ENCODE data around the gene RBM6.
"Not testable (repeated sequence)": the region's sequence is repeated elsewhere in the genome, so short reads cannot be mapped to it uniquely, and the experiment has no call there.

RBM6 gene

DNA sequence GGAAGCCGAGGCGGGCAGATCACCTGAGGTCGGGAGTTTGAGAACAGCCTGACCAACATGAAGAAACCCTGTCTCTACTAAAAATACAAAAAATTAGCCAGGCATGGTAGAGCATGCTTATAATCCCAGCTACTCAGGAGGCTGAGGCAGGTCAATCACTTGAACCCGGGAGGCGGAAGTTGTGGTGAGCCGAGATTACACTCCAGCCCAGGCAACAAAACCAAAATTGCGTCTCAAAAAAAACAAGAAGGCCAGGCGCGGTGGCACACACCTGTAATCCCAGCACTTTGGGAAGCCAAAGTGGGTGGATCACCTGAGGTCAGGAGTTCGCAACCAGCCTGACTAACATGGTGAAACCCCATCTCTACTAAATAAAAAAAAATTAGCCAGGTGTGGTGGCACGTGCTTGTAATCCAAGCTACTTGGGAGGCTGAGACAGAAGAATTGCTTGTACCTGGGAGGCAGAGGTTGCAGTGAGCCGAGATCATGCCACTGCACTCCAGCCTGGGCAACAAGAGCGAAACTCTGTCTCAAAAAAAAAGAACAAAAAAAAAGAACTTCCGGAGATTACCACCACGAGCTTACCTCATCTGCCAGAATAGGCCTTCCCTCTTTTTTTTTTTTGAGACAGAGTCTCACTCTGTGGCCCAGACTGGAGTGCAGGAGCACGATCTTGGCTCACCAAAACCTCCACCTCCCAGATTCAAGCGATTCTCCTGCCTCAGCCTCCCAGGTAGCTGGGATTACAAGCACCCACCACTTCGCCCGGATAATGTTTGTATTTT lies 22.0 kb upstream of the RBM6 start:
- not testable (repeated sequence) for FAIRE-seq

DNA sequence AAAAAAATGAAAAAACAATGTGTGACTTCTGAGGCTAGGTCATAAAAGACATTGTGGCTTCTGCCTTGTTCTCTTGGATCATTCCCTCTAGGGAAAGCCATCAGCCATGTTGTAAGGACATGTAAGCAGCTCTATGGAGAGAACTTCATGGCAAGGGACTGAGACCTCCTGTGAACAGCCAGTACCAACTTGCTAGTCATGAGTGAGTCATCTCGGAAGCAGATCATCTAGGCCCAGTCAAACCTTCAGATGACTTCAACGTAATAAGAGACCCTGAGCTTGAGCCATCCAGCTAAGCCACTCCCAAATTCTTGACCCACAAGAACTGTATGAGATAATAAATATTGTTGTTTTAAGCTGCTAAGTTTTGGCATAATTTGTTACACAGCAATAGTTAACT lies 15.3 kb upstream of the RBM6 start:
- no peak for FAIRE-seq

DNA sequence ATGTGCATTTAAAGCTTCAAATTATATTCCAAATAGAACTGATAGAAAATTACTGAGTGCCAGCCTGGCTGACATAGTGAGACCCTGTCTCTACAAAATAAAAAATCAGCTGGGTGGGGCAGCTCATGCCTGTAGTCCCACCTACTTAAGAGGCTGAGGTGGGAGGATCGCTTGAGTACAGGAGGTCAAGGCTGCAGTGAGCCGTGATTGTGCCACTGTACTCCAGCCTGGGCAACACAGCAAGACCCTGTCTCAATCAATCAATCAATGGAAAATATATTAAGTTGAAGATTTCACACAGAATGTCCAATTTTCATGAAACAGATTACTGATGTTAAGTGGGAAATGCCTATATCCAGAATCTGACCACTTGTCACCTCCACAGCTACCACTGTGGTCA lies 14.5 kb upstream of the RBM6 start:
- no peak for FAIRE-seq

DNA sequence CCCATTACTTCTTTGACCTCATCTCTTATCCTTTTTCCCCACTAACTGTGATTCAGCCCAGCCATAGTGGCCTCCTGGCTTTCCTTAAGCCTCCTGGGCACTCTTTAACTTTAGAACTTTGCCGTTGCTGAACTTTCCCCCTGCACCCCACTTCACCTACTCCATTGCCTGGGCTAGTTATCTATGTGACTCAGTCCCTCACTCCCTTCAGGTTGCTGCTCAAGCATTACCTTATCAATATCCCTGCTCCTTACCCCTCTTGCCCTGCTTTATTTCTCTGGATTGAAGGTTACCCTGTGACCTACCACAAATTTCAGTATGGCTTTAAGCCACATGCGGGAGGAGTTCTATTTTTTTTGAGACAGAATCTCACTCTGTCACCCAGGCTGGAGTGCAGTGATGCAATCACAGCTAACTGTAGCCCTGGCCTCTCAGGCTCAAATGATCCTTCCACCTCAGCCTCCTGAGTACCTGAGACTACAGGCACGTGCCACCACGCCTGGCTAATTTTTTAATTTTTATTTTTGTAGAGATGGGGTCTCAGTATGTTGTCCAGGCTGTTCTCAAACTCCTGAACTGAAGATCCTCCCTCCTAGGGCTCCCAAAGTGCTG lies 13.7 kb upstream of the RBM6 start:
- no peak for FAIRE-seq

DNA sequence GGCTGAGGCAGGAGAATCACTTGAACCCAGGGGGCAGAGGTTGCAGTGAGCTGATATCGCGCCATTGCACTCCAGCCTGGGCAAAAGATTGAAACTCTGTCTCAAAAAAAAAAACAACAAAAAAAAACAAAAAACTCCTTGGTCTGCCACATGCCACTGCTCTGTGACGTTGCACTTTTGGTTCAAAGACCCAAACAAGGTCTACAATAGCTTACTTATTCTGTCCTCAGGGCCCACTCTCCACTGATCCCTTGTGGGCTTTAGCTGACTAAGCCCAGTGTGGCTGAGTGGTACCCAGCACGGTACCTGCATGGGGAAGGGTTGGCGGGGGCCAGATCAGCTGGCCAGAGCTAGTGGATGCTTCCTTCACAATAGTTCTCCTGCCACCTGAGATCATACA lies 12.2 kb upstream of the RBM6 start:
- no peak for FAIRE-seq

DNA sequence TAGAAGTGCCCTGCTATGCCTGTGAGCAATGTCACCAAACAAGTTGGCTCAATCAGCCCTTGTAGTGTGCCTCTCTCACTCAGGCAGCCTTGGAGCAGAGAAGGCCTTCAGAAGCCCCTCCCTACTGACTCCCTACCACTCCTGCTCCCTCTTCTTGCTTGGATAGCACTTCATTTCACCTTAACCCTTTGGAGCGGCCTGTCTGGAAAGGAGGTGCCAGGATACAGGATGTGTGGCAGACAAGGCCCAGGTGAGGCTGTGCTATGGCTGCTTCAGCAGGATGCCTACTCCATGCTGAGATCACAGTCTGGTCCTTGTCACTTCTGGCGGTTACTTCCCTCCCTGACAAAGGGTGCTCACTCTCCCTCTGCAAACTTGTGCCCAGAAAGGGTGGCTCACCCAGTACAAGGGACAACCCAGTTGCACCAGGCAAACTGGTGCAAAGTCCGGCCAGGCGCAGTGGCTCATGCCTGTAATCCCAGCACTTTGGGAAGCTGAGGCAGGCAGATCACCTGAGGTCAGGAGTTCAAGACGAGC lies 11.4 kb upstream of the RBM6 start:
- no peak for FAIRE-seq

DNA sequence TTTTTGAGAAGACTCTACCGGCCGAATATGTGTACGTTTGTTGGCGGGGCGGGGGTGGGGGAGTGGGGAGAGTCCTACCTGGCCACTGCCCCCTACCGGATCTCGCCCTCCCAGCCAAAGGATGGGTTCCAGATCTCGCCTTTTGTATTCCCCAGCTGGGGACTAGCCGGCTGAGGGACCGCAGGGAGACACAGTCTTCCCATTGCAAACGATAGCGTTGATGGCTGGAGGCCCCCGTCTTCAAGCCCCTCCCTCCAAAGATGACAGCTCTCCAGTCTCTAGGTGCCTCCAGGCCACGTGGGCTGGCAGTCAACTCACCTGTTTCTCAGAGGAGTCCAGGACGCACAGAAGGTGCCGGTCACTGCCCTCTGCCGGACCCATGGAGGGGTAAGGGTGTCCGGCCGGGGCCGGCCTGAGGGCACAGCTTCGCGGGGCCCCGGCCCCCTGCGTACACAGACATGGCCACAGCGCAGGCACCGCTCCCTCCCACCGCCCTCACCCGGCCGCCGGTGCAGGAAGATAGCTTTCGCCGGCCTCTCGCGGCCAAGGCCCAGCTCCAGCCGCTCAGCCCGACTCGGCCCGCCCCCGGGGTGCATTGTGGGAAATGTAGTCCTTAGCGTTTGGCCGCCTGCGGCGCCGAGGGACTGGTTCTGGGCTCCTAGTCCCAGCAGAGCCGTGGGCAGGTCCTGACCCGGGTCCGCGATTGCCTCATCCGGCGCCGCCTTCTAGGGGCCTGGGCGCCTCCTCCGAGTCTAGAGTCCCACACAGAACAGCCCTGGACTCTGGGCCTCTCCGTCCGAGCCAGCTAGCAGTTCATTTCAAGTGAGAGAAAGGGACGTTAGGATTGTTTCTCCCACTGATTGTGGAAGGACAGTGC lies 10.4 kb upstream of the RBM6 start, which contains the start of gene MON1A:
MON1A (minus strand) TSS at position 521 of the 877 bp plus-strand sequence. CDS start 16,465 bp downstream, outside the sequence.
- FAIRE-seq = no peak

DNA sequence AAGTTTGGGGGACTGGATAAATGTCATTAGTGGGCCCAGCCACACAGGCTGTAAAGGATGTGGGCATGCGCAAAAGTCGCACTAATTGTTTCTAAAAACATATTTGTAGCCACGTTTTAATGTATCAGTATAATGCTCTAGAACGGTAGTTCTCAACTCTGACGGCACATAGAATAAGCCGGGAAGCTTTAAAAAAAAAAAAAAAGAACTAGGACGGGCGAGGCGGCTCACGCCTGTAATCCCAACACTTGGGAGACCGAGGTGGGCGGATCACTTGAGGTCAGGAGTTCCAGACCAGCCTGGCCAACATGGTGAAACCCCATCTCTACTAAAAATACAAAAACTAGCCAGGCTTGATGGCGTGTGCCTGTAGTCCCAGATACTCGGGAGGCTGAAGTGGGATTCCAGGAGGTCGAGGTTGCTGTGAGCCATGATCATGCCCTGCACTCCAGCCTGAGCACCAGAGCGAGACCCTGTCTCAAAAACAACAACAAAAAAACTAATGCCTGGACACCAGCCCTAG lies 9.7 kb upstream of the RBM6 start:
- FAIRE-seq = no peak

DNA sequence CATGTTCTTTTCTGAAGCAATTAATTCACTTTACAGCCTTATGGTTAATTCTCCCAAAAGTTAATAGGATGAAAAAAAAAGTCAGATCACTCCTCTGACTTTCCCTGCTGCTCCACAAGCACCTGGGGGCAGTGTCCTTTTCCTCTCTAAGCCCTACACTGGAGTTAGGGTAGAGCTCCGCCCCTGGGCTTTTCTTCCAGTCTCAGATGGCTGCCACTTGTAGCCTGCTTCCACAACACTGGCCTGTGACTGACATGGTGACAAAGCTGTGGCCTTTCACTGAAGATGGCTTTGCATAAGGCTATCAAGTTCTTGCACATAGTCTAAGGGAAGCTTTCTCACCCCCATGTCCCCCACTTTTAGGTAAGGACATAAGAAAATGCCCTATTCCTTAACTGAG lies 9.0 kb upstream of the RBM6 start:
- no peak for FAIRE-seq

DNA sequence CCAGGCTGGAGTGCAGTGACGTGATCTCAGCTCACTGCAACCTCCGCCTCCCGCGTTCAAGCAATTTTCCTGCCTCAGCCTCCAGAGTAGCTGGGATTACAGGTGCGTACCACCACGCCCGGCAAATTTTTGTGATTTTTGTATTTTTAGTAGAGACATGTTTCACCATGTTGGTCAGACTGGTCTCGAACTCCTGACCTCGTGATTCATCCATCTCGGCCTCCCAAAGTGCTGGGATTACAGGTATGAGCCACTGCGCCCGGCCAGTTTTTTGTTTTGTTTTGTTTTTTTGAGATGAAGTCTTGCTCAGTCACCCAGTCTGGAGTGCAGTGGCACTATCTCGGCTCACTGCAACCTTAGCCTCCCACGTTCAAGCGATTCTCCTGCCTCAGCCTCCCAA lies 7.7 kb upstream of the RBM6 start:
- FAIRE-seq = not testable (repeated sequence)

DNA sequence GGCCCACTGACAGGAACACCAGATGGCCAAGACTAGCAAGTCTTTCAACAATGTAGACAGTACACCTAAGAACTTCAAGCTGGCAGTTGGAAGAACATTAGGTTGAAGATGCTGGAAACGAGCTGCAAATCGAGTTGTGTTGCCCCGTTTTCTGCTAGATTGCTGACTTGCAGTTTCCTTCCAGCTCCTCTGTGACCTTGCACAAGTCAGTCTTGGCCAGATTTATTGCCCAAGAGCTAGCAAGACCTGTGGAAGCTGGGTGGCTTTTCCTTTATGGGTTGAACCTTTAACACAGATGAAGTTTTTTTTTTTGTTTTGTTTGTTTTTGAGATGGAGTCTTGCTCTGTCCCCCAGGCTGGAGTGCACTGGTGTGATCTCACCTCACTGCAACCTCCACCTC lies 2.9 kb upstream of the RBM6 start:
- FAIRE-seq = no peak

DNA sequence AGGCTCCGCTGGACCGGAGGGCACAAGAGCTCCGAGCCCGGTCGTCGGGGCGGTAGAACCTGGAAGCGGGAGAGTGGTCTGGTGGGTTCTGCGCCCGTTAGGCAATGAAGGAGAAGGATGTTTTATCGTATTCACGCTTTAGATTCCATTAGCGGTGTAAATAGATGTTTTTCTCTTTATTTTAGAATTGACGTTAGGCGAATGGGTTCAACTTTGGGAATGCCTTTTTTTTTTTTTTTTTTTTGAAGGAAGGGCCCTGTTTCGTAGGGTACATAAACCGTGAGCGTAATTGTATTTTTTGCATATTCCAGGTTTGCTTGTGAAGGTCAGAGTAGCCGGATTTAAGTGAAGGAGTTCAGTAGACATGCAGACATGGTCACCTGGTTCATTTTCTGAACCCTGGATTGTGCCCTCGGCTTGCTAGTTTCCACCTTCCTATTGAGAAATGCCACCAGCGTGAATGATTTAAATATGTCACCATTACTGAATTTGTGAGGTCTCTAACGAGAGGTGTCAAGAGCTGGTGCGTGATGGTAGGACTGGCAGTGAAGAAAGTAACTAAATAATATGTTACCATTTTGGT lies 808 bp downstream of the RBM6 start:
- FAIRE-seq = no peak

DNA sequence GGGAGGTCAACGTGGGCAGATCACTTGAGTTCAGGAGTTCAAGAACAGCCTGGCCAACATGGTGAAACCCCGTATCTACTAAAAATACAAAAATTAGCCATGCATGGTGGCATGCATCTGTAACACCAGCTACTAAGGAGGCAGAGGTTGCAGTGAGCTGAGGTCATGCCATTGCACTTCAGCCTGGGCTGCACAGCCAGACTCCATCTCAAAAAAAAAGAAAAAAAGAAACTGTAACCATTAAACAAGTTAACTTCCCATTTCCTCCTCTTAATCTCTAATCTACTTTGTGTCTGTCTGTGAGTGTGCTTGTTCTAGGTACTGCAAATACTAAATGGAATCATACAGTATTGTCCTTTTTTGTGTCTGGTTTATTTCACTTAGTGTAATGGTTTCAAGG lies 2.7 kb downstream of the RBM6 start:
- no peak for FAIRE-seq

DNA sequence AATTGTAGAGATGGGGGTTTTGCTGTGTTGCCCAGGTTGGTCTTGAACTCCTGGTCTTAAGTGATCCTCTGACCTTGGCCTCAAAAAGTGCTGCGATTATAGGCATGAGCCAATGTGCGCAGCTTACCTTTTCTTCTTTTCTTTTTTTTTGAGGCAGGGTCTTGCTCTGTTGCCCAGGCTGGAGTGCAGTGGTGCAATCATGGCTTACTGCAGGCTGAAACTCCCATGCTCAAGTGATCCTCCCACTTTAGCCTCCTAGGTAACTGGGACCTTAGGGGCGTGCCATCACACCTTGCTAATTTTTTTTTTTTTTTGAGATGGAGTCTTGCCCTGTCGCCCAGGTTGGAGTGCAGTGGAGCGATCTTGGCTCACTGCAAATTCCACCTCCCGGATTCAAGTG lies 13.0 kb downstream of the RBM6 start:
- FAIRE-seq = no peak

DNA sequence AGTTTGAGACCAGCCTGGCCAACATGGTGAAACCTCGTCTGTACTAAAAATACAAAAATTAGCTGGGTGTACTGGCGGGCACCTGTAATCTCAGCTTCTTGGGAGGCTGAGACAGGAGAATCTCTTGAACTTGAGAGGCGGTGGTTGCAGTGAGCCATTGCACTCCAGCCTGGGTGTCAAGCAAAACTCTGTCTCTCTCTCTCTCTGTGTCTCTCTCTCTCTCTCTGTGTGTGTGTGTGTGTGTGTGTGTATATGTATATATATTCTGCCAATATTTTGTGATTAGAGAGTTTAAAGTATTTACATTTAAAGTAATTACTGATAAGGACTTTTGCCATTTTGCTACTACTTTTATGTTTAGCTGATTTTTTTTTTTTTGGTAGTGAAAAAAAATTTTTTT lies 15.7 kb downstream of the RBM6 start:
- no peak for FAIRE-seq

DNA sequence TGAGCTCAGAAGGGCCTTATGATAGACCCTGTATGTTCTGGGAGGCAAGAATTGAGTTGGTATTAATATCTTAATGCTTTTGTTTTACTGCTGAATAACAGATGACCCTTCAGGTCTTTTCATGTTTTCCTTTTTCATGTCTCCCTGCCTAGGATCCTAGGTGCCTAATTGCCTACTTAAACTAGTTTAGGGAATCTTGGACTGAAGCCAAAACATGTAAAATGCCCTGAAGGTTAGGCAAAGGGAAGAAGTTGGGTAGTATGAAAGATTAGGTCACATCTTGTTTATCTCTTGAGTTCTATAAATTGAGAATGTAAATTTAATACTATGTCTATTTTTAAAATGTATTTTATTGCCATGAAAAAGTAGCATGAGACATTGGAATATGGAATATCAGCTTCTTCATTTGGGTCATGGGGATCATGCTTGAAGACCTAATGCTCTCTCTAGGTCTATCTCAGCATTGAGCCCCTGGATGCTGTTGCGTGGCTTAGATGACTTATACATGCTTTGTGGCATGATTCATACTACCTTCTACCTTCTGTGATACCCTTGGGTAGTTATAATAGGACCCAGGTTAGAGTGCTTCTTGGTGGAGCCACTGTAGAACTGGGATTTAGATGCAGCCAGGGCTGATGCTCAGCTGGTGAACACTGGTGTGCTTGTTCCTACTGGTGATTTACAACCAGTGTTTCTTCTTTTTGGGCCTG lies 26.4 kb downstream of the RBM6 start:
- no peak for FAIRE-seq

DNA sequence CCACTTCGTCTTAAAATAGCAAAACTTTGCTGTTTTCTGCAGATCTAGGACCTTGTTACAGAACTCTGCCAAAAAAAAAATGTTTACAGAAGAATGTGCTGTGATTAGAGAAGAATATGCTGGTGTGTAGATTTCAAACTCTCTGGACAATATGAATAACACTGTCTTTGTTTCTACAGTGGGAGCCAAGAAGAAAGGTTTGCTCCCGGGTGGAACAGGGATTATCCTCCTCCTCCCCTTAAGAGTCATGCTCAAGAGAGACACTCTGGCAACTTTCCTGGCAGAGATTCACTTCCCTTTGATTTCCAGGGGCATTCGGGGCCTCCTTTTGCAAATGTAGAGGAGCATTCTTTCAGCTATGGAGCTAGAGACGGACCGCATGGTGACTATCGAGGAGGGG lies 27.3 kb downstream of the RBM6 start:
- no peak for FAIRE-seq

DNA sequence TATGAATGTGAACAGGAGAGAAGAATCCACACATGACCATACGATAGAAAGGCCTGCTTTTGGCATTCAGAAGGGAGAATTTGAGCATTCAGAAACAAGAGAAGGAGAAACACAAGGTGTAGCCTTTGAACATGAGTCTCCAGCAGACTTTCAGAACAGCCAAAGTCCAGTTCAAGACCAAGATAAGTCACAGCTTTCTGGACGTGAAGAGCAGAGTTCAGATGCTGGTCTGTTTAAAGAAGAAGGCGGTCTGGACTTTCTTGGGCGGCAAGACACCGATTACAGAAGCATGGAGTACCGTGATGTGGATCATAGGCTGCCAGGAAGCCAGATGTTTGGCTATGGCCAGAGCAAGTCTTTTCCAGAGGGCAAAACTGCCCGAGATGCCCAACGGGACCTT lies 28.4 kb downstream of the RBM6 start:
- FAIRE-seq = no peak

DNA sequence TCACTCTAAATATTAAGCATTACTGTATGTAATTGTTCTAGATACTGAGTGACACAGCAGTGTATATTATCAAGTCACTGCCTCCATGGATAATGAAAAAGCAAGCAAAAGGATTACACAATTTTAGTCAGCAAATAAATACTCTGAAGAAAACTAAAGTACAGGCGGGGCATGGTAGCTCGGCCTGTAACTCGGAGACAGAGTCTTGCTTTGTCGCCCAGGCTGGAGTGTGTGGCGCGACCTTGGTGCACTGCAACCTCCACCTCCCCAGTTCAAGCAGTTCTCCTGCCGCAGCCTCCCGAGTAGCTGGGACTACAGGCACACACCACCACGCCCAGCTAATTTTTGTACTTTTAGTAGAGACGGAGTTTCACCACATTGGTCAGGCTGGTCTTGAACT lies 32.7 kb downstream of the RBM6 start:
- no peak for FAIRE-seq

DNA sequence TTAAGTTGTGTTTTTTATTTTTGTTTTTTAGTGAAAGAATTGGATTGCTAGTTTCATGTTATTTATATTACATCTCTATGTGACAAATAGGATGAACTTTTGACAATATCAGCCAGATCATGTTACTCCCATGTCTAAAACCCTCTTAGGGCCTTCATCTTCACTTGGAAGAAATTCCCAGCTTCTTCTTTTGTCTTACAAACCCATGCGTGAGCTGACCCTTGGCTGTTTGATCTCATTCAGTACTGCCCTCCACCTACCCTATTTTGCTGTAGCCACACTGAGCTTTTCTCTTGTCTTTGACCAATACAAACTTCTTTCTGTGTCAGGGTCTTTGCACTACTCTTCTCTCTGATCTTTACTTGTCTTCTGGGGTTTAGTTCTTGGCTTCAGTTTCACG lies 37.0 kb downstream of the RBM6 start:
- no peak for FAIRE-seq

DNA sequence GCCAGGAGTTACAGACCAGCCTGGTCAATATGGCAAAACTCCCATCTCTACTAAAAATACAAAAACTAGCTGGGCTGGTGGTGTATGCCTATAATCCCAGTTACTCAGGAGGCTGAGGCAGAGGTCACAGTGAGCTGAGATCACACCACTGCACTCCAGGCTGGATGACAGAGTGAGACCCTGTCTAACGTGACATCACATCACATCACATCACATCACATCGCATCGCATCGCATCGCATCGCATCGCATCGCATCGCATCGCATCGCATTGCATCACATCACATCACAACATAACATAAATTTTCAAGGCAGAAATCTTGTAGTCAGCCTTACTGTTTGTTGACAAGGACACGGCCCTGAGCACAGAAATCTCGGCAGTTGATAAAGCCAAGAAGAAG lies 44.4 kb downstream of the RBM6 start:
- FAIRE-seq = no peak

DNA sequence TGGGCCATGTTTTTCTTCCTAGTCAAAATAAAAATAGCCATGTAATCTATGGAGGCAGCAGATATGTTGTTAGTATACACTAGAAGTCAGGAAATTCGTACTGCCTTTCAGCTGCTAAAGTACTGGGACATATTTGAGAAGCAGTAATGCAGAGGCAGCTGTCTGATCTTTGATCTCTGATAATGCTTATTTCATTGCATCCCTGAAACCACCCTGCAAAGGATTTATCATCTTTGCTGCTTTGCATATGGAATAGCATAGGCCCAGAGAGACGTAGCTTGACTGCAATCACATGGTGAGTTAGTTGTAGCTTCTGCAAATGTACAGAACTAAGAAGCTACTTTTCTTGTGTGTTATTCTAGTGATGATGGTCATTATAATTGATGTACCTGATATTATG lies 52.4 kb downstream of the RBM6 start:
- no peak for FAIRE-seq

Measured in colon (tissue), 2 donors.